CD14-positive monocyte (primary cell): ENCODE results near the gene ALDH4A1. TPM values are rescaled to one million over a fixed set of nuclear protein-coding genes. Genes with fewer than 3 reads are reported as not detected.
A peak's percentile ranks its signal among the peaks of the same experiment; 100 is the strongest.

Experiments used
- DNase-seq, 3 donors: peaks; one replicate each; pipeline ENCODE4 v3.0.0-alpha.2; 2011 to 2022
- H2AFZ ChIP-seq: 2 replicates; pipeline ENCODE4 v1.6.0; 2012; ENCODE audit warnings: mild to moderate bottlenecking, low read depth, low read length, inconsistent platforms; ENCODE audit not compliant: insufficient read depth, poor library complexity, severe bottlenecking
- H3K27ac ChIP-seq, 2 donors: 1 replicate in 1 of 2; 2 replicates in 1 of 2; pipeline ENCODE4 v1.5.1; 2012 to 2013; ENCODE audit warnings: low read length in 2 of 2, control low read depth in 1 of 2, inconsistent platforms in 1 of 2, low read depth in 1 of 2, mild to moderate bottlenecking in 1 of 2
- H3K27me3 ChIP-seq, 2 donors: one replicate each; pipeline versions ENCODE4 v1.6.0 to v1.6.1; 2011 to 2013; ENCODE audit warnings: low read length in 2 of 2; ENCODE audit not compliant: control insufficient read depth in 2 of 2, insufficient read depth in 2 of 2
- H3K36me3 ChIP-seq, 2 donors: replicated peaks in 1 of 2; 1 replicate in 1 of 2; 2 replicates in 1 of 2; pipeline versions ENCODE4 v1.5.1 to v1.6.1; 2012 to 2013; ENCODE audit warnings: low read length in 2 of 2, control low read depth in 1 of 2, inconsistent platforms in 1 of 2, mild to moderate bottlenecking in 1 of 2; ENCODE audit not compliant: insufficient read depth in 2 of 2, control insufficient read depth in 1 of 2
- H3K4me1 ChIP-seq, 2 donors: 1 replicate in 1 of 2; 2 replicates in 1 of 2; pipeline versions ENCODE4 v1.5.1 to v1.6.1; 2012 to 2013; ENCODE audit warnings: low read length in 2 of 2, control low read depth in 1 of 2, inconsistent platforms in 1 of 2, mild to moderate bottlenecking in 1 of 2, moderate library complexity in 1 of 2; ENCODE audit not compliant: insufficient read depth in 2 of 2, control insufficient read depth in 1 of 2
- H3K4me2 ChIP-seq: replicated peaks from 2 replicates; pipeline ENCODE3; 2012; ENCODE audit warnings: low read length, moderate library complexity, mild to moderate bottlenecking; ENCODE audit not compliant: poor library complexity, severe bottlenecking; ENCODE audit errors: extremely low read depth
- H3K4me3 ChIP-seq, 3 experiments: fragments of 200-600 bp in 1 of 3; sonication (generic) in 1 of 3; replicated peaks in 1 of 3; 1 replicate in 2 of 3; 2 replicates in 1 of 3; pipeline ENCODE4 v1.5.1; 2011 to 2013; ENCODE audit warnings: low read length in 3 of 3, mild to moderate bottlenecking in 3 of 3, control low read depth in 2 of 3, low read depth in 2 of 3, inconsistent platforms in 1 of 3, moderate library complexity in 1 of 3
- H3K79me2 ChIP-seq: 2 replicates; pipeline ENCODE4 v1.6.0; 2012; ENCODE audit warnings: mild to moderate bottlenecking, control low read depth, inconsistent platforms, low read length, moderate library complexity; ENCODE audit not compliant: insufficient read depth
- H3K9ac ChIP-seq: 2 replicates; pipeline ENCODE4 v1.6.0; 2017; ENCODE audit warnings: low read length, mild to moderate bottlenecking; ENCODE audit not compliant: insufficient read depth, poor library complexity, severe bottlenecking
- H3K9me3 ChIP-seq, 2 donors: replicated peaks in 1 of 2; 1 replicate in 1 of 2; 2 replicates in 1 of 2; pipeline versions ENCODE4 v1.5.1 to v1.6.1; 2012 to 2013; ENCODE audit warnings: low read length in 2 of 2, control low read depth in 1 of 2; ENCODE audit not compliant: control insufficient read depth in 1 of 2, insufficient read depth in 1 of 2
- H4K20me1 ChIP-seq: 2 replicates; pipeline ENCODE4 v1.6.0; 2012; ENCODE audit warnings: mild to moderate bottlenecking, low read length, control low read depth, moderate library complexity; ENCODE audit not compliant: insufficient read depth
- H3K27ac Mint-ChIP-seq, 7 donors: one replicate each; pipeline ENCODE4 v1.8.0; 2020; ENCODE audit warnings: mild to moderate bottlenecking in 7 of 7, mixed read lengths in 7 of 7, moderate library complexity in 6 of 7, inconsistent platforms in 2 of 7
- H3K27me3 Mint-ChIP-seq, 3 donors: one replicate each; pipeline ENCODE4 v1.8.0; 2021 to 2022; ENCODE audit warnings: low read depth in 3 of 3, mild to moderate bottlenecking in 3 of 3, mixed read lengths in 3 of 3, moderate library complexity in 3 of 3, inconsistent platforms in 1 of 3
- H3K36me3 Mint-ChIP-seq, 2 donors: one replicate each; pipeline ENCODE4 v1.8.0; 2020; ENCODE audit warnings: mixed read lengths in 2 of 2, inconsistent platforms in 1 of 2, mild to moderate bottlenecking in 1 of 2
- H3K4me1 Mint-ChIP-seq: one replicate; pipeline ENCODE4 v1.8.0; 2020; ENCODE audit warnings: mild to moderate bottlenecking, mixed read lengths
- H3K4me3 Mint-ChIP-seq, 2 donors: one replicate each; pipeline ENCODE4 v1.8.0; 2020; ENCODE audit warnings: mild to moderate bottlenecking in 2 of 2, mixed read lengths in 2 of 2, moderate library complexity in 1 of 2
- H3K9me3 Mint-ChIP-seq, 7 donors: one replicate each; pipeline ENCODE4 v1.8.0; 2020 to 2022; ENCODE audit warnings: mixed read lengths in 7 of 7, mild to moderate bottlenecking in 6 of 7, moderate library complexity in 6 of 7, inconsistent platforms in 2 of 7
- WGBS: methylation state at CpG from one replicate; pipeline ENCODE4 v1.1.5; 2013; ENCODE audit warnings: missing lambda C conversion rate; ENCODE audit not compliant: insufficient coverage; 5-methylcytosine and 5-hydroxymethylcytosine counted together
- intact Hi-C, 2 donors: fragments of 100-400 bp; cut with micrococcal nuclease; formaldehyde crosslinking; loops; one replicate each; pipeline versions ENCODE4 v1.15.0 to v1.15.1; 2023
- polyA plus RNA-seq, 3 donors: library from polyadenylated mRNA; depleted of rRNA in 1 of 3; unstranded in 2 of 3; stranded (reverse) in 1 of 3; fragments of 300-500 nt in 2 of 3; fragments of >200 nt in 1 of 3; fragmentation: Illumina TruSeq in 2 of 3; gene quantifications; 1 replicate in 2 of 3; 2 replicates in 1 of 3; pipeline ENCODE4 v1.2.3, GENCODE V29; 2012 to 2021
- TF ChIP-seq, protein P1 (sequence below): fragments of 200-600 bp; IDR thresholded peaks from one replicate; pipeline ENCODE4 v1.8.0; 2022; ENCODE audit warnings: antibody characterized with exemption, mild to moderate bottlenecking

Gene ALDH4A1
- polyA plus RNA-seq, 3 donors = 4.8 to 7.8 (median 6.1) TPM

DNA sequence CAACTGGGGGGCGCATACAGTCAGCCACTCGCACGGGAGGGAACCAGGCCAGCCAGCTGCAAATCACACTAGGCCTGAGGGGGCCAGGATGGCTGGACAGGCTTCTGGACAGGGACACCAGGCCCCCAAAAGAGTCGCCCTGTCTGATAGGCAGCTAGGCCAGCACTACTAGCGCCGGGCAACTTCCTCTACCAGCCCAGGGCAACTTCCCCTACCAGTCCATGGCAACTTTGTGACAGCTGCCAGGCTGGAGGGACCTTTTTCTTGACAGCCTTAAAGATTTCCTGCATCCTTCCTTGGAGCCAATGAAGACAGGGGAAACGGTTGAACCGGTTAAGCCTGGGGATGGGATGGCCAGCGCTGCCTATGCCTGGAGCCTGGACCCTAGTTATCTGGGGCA is 49.1 kb upstream of the ALDH4A1 start:
- no peaks in the 10 kb centered on the region for H3K9me3 ChIP-seq
- no peaks in the 10 kb centered on the region for H3K36me3 ChIP-seq
- Mint-ChIP-seq H3K27ac (peak overlapping the region; percentile 97 to 100 (median 99)), H3K27me3 (peaks cover 9 to 21% (median 17%) of the 10 kb centered on the region in 3 donors), H3K9me3 (peaks cover 0 to 7% (median 0%) of the 10 kb centered on the region in 7 donors), H3K4me3 (peak overlapping the region; percentile 87 to 93), H3K4me1 (peaks cover 81% of the 10 kb centered on the region), H3K36me3 (peaks cover 30 to 31% of the 10 kb centered on the region in 2 donors)
- H3K79me2 ChIP-seq = peaks cover 73% of the 10 kb centered on the region
- peak overlapping the region; percentile 77 for H3K9ac ChIP-seq
- peaks cover 0 to 21% of the 10 kb centered on the region in 2 donors for H3K27me3 ChIP-seq
- intact Hi-C loops = loop anchor here in 1 of 2 donors (2.0 kb wide), 1 partner anchor 45 kb away; no protein-coding TSS in a partner anchor
- H3K27ac ChIP-seq = peak overlapping the region; percentile 78 to 97
- peak overlapping the region; percentile 61 for H2AFZ ChIP-seq
- H3K4me1 ChIP-seq = peaks cover 70 to 90% of the 10 kb centered on the region in 2 donors
- TF ChIP-seq, protein P1, sequence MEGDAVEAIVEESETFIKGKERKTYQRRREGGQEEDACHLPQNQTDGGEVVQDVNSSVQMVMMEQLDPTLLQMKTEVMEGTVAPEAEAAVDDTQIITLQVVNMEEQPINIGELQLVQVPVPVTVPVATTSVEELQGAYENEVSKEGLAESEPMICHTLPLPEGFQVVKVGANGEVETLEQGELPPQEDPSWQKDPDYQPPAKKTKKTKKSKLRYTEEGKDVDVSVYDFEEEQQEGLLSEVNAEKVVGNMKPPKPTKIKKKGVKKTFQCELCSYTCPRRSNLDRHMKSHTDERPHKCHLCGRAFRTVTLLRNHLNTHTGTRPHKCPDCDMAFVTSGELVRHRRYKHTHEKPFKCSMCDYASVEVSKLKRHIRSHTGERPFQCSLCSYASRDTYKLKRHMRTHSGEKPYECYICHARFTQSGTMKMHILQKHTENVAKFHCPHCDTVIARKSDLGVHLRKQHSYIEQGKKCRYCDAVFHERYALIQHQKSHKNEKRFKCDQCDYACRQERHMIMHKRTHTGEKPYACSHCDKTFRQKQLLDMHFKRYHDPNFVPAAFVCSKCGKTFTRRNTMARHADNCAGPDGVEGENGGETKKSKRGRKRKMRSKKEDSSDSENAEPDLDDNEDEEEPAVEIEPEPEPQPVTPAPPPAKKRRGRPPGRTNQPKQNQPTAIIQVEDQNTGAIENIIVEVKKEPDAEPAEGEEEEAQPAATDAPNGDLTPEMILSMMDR = no peak
- H4K20me1 ChIP-seq = peaks cover 48% of the 10 kb centered on the region
- H3K4me3 ChIP-seq = peak overlapping the region in 2 of 3 experiments; percentile 64 to 79
- peak overlapping the region; percentile 76 for H3K4me2 ChIP-seq
- DNase-seq = peak; percentile 70 to 88 (median 83)
- 18% methylated on average over 7 of the region's 9 CpGs for WGBS

DNA sequence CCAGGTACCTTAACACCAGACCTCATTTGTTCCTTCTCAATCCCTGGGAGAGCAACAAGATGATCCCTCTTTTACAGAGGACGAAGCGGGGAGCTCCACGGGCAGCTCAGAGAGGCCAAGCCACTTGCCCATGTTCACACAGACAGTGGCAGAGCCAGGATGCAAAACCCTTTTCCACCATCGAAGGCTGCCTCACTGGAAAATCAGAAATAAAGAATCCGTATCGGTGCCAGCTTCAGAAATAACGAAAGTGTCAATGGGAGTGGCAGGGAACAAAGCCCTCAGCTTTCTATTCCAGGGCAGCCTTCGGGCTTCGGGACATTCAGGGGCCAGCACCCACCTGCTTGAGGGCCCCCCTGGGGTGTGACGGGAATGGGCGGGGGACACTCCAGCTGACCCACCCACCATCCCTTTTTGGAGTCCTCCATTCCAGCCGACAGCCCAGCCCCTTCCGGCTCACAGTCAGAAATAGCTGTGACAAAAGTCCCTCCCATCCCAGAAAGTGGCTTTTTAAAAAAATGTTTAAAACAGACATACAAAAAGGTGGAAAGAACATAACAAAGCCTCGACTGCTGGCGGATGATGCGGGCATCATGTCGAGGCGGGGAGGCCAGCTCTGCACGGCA is 48.2 kb upstream of the ALDH4A1 start:
- Mint-ChIP-seq H3K36me3 (peaks cover 30 to 31% of the 10 kb centered on the region in 2 donors), H3K27ac (peak overlapping the region; percentile 97 to 100 (median 99)), H3K4me3 (peak overlapping the region; percentile 87 to 93), H3K9me3 (peaks cover 0 to 7% (median 0%) of the 10 kb centered on the region in 7 donors), H3K4me1 (peaks cover 84% of the 10 kb centered on the region), H3K27me3 (peaks cover 12 to 20% (median 17%) of the 10 kb centered on the region in 3 donors)
- intact Hi-C loops = loop anchor here in 1 of 2 donors (2.0 kb wide), 1 partner anchor 44 kb away; no protein-coding TSS in a partner anchor
- Histone ChIP-seq H3K36me3 (no peaks in the 10 kb centered on the region), H3K9me3 (no peaks in the 10 kb centered on the region), H2AFZ (peak overlapping the region; percentile 61), H4K20me1 (peaks cover 55% of the 10 kb centered on the region), H3K27me3 (peaks cover 0 to 21% of the 10 kb centered on the region in 2 donors), H3K4me2 (peak overlapping the region; percentile 76), H3K27ac (peak overlapping the region; percentile 78 to 97), H3K9ac (peak overlapping the region; percentile 77), H3K79me2 (peaks cover 81% of the 10 kb centered on the region), H3K4me1 (peaks cover 69 to 90% of the 10 kb centered on the region in 2 donors), H3K4me3 (peak overlapping the region; percentile 55 to 79 (median 64))
- WGBS = 8% methylated on average over 13 of the region's 19 CpGs
- TF ChIP-seq, protein P1 = no peak
- peak in 2 of 3 donors; percentile 21 to 33 for DNase-seq
